Measurements from ENCODE around the gene FAM20A. TPM values are rescaled to one million over a fixed set of nuclear protein-coding genes. Genes with fewer than 3 reads are reported as not detected.
A peak's percentile ranks its signal among the peaks of the same experiment; 100 is the strongest.

FAM20A gene
- total and polyA plus RNA-seq, 9 of the 15 experiments (the other 6 are each of a cell fraction or from before 2014, with no cell fraction given): 0.07 TPM; not detected in 8

GRCh38 chr17:68613739-68614298 lies 12.7 kb upstream of the FAM20A start (continued):
- peak; percentile 38; the same call in 1 of the 2 replicates for TF ChIP-seq REST (IDR thresholded peaks at IDR 0.05; ENCODE audit: borderline replicate concordance)
- no peak for TF ChIP-seq REST (CRISPR knock-in tag; IDR thresholded peaks at IDR 0.05; ENCODE audit: low read depth)
- no peak for TF ChIP-seq SPI1 (IDR thresholded peaks at IDR 0.05; ENCODE audit: borderline replicate concordance, low read depth, low read length)
- no peak for TF ChIP-seq RBFOX2 (IDR thresholded peaks at IDR 0.05; ENCODE audit: low read depth, low read length)
- TF ChIP-seq MEF2A (IDR thresholded peaks at IDR 0.05; ENCODE audit: control insufficient read depth, low read depth, low read length): no peak
- TF ChIP-seq PPARD (CRISPR knock-in tag; IDR thresholded peaks at IDR 0.05): no peak
- no peak for TF ChIP-seq ARID4B (CRISPR knock-in tag; IDR thresholded peaks at IDR 0.05)
- no peak for TF ChIP-seq ID3 (CRISPR knock-in tag; IDR thresholded peaks at IDR 0.05)
- TF ChIP-seq ID3 (tag; IDR thresholded peaks at IDR 0.05): no peak
- TF ChIP-seq ZBTB5 (IDR thresholded peaks at IDR 0.05): no peak
- TF ChIP-seq PHF8 (IDR thresholded peaks at IDR 0.05; ENCODE audit: borderline replicate concordance, low read length): no peak
- no peak for TF ChIP-seq LCOR (CRISPR knock-in tag; IDR thresholded peaks at IDR 0.05)
- 0 out of 2 replicates have a peak, but pooled peaks have one; percentile 12 for TF ChIP-seq ESRRA (IDR thresholded peaks at IDR 0.05; ENCODE audit: borderline replicate concordance, low read depth)

All from K562 (cell line).